Measurements from ENCODE around the gene TPM1.

The TPM1 gene

GRCh38 chr15:63043335-63044076, 959 bp downstream of the TPM1 start:
- DNase-seq: no peak

- DNase-seq: no peak
Measured at GRCh38 chr15:63044077-63044644, 1.6 kb downstream of the TPM1 start.

GRCh38 chr15:63044645-63045464, 2.3 kb downstream of the TPM1 start:
- DNase-seq: no peak

DNA sequence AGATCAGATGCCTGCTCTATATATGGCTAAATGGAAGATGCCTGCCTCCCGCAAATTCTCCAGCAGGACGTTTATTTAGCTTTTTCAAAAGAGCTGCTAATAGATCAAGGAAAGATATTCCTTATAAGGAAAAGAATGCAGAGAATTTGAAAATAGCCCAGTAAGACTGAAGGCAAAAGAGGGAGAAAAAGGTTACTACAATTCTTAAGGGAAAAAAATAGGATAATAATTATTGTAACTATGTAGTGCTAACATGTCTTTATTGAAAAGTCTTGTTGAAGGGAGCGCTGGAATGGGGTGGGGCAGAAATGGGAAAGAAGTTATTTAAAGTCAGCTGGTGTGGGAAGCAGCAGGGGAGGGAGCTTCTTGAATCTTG, 2.9 kb downstream of the TPM1 start:
- DNase-seq: no peak

DNA sequence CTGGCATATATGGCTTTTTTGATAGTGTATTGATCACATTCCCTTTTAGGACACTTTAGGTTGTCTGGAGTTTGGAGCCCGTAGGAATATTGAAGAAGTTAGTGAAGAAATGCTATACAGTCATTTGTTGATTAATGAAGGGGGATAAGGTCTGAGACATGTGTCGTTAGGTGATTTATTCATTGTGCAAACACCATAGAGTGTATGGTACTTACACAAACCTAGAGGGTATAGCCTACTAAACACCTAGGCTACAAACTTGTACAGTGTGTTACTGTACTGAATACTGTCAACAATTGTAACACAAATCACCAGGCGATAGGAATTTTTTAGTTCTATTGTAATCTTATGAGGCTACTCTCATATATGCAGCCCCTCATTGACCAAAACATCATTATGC, 3.3 kb downstream of the TPM1 start:
- DNase-seq: no peak

GRCh38 chr15:63046917-63047760, 4.6 kb downstream of the TPM1 start:
- DNase-seq: no peak

- no peak for DNase-seq
Measured at GRCh38 chr15:63047792-63048114, 5.2 kb downstream of the TPM1 start.

GRCh38 chr15:63048115-63048775, 5.7 kb downstream of the TPM1 start:
- DNase-seq: peak; percentile 64 to 77

- peak; percentile 38 to 43 for DNase-seq
Measured at GRCh38 chr15:63048776-63049665, 6.5 kb downstream of the TPM1 start.

DNA sequence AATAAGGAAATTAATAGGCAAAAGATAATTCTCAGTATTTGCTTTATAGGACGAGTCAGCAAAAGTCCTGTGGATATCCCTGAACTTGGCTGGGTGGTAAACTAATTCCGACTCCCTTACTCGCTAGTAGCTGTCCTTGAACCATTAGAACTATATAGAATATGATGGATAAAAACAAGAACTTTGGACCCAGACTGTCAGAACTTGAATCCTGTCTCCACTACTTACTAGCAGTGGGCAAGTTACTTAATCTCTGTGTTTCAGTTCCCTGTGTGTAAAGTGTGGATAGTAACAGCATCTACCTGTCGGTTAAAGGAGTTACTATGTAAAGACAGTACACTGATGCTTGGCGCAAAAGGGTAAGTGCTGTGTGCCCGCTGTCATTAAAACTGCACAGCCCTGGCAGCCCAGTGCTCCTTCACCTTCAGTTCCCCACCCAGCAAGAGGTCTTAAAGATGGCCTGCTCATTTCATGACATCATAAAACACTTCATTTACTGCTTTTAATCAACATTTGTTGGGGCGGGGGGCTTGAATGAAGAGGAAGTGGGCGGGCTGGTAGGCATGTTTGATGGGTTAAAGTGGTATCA, 7.3 kb downstream of the TPM1 start:
- no peak for DNase-seq

DNA sequence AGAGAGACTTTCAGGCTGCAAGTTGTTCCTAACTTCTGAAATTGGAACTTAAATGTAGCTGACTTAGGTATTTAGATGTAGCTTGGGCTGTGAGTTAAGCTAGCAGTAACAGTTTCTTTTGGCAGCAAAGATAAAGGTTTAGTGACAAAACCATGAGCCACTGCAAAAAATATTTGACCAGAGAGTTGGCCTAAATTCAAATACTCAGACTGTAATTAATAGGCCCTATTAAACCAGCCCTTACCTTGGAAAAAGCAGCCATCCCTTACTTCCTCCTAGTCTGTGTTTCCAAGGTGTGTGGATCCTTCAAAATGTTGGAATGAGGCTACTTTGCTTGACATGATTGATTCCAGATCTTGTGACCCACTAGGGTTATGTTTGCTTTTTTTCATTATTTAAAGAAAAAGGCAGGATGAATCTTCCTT, 8.2 kb downstream of the TPM1 start:
- no peak for DNase-seq

GRCh38 chr15:63051156-63052066, 8.9 kb downstream of the TPM1 start:
- DNase-seq: no peak

GRCh38 chr15:63052077-63052841, 9.7 kb downstream of the TPM1 start:
- DNase-seq: no peak

DNA sequence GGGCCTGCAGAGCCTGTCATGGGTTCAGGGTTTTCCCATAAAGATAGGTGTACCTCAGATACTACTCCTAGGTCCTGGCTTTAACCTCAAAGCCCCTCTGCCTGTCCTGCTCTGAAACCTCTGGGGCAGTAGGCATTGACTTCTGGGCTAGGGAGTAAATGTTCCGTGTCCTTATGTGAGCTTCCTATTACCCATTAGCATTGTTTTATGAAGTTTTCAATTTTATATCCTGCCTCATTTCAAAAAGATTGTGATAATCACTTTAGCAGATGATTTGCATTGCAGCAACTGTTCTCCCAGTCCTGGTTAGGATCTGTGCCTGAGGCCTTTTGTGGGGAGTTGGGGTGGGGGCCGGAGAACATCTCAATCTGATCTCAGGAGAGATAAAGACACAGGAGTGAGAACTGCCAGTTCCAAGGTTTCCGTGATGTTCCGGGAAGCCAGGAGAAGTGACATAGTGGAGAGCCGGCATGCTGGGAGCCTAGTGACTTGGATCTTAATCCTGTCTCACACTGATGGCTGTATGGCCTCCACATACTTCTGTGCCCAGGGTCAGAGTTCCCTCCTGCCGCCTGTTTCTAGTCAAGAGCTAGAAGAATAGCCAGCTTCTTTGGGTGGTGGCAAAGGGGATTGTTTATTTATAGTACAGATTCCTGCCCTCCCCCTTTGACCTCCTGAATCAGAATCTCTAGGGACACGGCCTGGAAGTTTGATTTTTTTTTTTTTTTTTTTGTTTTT, 10.6 kb downstream of the TPM1 start:
- DNase-seq: no peak

- DNase-seq: no peak
Measured at GRCh38 chr15:63054281-63054683, 11.7 kb downstream of the TPM1 start.

- no peak for DNase-seq
Measured at GRCh38 chr15:63054985-63055384, 12.4 kb downstream of the TPM1 start.

DNA sequence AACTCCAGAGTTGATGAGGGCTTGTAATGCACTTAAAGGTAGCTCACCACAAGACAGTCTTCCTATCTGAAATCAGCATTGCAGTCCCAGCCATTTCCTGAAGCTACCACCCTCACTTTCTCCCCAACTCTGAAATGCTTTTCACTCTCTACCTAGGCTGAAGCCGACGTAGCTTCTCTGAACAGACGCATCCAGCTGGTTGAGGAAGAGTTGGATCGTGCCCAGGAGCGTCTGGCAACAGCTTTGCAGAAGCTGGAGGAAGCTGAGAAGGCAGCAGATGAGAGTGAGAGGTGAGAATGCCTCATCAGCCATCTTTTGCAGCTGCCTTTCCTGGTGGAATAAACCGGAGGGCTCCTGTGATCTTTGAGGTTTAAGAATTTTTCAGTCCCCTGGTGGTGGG, 14.3 kb downstream of the TPM1 start:
- DNase-seq: no peak

All from NCI-H187 (cell line).